GM12874 (cell line): ENCODE results near the gene ARHGEF18.

Experiments
- TF ChIP-seq, protein P1 (sequence below): IDR thresholded peaks from 2 replicates; pipeline ENCODE4 v1.5.1; 2011; ENCODE audit warnings: low read depth, mild to moderate bottlenecking, control low read depth, low read length, moderate library complexity; ENCODE audit not compliant: insufficient read depth

Gene ARHGEF18

DNA sequence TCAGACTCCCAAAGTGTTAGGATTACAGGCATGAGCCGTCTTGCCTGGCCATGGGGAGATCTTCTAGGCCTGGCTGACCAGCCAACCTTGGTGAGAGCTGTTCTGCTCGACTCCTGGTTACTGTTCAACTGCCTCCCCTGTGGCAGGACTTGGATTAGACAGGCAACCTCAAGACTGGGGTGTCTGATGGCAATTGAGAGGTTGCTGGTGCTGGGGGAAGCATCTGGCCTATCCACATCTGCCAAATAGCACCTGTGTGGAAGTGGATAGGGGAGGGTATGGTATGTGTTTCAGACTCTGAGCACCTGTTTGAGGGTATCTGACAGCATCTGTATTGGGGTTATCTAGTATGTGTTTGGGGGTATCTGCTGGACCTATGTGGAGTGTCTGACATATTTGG is 44.7 kb downstream of the ARHGEF18 start:
- TF ChIP-seq, protein P1, sequence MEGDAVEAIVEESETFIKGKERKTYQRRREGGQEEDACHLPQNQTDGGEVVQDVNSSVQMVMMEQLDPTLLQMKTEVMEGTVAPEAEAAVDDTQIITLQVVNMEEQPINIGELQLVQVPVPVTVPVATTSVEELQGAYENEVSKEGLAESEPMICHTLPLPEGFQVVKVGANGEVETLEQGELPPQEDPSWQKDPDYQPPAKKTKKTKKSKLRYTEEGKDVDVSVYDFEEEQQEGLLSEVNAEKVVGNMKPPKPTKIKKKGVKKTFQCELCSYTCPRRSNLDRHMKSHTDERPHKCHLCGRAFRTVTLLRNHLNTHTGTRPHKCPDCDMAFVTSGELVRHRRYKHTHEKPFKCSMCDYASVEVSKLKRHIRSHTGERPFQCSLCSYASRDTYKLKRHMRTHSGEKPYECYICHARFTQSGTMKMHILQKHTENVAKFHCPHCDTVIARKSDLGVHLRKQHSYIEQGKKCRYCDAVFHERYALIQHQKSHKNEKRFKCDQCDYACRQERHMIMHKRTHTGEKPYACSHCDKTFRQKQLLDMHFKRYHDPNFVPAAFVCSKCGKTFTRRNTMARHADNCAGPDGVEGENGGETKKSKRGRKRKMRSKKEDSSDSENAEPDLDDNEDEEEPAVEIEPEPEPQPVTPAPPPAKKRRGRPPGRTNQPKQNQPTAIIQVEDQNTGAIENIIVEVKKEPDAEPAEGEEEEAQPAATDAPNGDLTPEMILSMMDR, result no peak

DNA sequence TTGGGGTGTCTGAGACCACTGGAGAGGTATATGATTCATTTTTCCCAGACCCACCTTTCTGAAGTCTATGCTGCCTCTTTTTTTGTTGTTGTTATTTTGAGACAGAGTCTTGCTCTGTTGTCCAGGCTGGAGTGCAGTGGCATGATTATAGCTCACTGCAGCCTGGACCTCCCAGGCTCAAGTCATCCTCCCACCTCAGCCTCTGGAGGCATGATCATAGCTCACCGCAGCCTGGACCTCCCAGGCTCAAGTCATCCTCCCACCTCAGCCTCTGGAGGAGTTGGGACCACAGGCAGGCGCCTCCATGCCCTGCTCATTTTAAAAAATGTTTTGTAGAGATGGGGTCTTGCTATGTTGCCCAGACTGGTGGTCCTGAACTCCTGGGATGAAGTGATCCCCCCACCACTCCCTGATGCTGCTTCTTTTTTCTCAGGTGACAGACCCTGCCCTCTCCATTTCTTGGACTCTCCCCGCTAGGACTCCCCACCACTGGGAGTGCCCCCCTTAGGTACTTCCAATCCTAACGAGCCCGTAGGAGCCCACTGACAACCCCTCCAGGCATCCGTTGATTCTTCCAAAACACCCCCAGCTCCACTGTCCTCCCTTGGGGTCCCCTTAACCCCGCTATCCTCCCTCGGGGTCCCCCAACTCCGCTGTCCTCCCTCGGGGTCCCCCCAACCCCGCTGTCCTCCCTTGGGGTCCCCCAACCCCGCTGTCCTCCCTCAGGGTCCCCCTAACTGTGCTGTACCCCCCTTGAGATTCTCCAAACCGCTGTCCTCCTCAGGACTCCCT is 45.4 kb downstream of the ARHGEF18 start:
- TF ChIP-seq, protein P1, result no peak

DNA sequence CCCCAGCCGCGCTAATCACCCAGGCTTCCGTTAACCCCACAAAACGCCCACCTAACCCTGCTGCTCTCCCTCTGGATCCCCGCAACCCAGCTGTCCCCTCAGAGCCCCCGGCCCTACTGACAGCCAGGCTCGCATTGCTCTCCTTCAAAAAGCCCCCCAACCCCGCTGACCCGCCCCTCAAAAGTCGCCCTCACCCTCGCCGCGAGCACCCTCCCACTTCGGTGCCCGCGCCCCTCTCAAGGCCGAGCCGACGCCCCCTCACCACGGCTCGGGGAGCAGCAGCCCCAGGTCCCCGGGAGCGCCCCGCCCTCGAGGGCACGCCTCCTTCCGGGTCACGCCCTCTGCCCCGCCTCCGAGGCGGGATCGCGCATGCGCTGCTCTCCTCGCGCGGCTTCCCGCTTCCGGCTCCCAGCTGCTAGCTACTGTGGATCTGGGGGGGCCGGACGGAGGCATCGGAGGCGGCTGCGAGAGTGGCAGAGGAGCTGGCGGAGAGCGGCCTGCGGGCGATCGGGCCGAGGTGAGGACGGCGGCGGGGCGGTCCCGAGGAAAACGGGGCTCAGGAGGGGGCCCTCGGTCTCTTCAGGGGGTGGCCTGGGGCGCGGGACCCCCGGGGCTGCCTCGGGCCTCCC is 46.1 kb downstream of the ARHGEF18 start:
- TF ChIP-seq, protein P1, result 0 out of 2 replicates have a peak, but pooled peaks have one; percentile 21

DNA sequence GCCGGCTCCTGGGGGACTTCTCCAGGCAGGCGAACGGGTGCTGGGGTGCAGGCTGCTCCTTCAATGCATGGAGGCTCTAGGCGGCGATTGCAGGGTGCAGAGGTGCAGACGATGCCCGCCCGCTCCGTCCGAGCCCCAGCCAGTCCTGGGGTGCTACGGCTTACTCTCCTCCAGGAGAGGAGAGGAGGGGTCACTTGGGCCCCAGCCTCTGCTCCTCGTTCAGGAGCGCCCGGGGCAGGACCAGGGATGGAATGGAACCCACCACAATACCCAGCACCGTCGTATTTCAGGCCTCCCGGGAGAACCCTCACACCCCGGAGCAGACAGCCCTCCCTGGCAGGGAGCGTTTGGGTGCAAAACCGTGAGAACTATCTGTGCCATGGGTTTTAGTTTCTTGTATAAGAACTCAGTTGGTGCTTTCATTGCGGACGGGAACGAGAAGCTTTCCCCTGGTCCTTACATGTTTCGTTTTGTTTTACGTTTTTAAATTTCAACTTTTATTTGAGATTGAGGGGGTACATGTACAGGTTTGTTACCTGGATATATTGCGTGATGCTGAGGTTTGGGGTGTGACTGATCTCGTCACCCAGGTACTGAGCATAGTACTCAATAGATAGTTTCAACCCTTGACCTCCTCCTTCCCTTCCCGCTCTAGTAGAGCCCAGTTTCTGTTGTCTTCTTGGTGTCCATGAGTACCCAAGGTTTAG is 46.8 kb downstream of the ARHGEF18 start:
- TF ChIP-seq, protein P1, result no peak

DNA sequence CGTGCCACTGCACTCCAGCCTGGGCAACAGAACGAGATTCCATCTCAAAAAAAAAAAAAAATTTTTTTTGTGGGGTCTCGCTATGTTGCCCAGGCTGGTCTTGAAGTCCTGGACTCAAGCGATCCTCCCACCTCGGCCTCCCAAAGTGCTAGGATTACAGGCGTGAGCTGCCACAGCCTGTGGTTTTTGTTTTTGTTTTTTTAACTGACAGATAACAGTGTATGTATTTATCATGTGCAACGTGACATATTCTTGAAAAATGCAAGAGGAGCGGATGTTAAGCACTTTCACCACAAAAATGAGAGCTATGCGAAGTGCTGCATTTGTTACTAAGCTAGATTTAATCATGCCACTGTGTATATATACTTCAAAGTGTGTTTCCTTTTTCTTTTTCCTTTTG is 49.0 kb downstream of the ARHGEF18 start:
- TF ChIP-seq, protein P1, result no peak
